AG08395 (cell line): ENCODE results near the gene TMEM247.

Experiments used
- DNase-seq: peaks from one replicate; pipeline ENCODE4 v3.0.0; 2012; ENCODE audit warnings: mixed read lengths, low spot score

TMEM247 gene

DNA sequence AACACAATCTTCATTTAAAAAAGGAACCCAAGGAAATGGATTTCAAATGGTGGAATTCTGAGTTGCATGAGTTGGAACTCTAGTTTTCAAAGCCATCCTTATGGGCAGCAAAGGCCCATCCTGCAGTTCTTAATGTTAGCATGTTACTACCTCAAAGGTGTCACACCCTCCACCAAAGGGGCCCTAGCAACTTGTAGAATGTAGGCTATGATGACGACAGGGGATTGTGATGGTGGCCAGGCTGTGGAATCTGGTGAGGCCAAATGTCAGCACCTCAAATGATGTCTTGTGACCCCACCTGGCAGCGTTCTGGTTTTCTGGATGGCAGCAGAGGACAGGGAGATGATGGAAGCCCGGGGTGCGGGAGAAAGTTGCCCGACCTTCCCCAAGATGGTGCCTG is at the start of gene TMEM247:
TMEM247 (plus strand) TSS at position 301 of the 400 bp plus-strand sequence.
- DNase-seq, result no peak

DNA sequence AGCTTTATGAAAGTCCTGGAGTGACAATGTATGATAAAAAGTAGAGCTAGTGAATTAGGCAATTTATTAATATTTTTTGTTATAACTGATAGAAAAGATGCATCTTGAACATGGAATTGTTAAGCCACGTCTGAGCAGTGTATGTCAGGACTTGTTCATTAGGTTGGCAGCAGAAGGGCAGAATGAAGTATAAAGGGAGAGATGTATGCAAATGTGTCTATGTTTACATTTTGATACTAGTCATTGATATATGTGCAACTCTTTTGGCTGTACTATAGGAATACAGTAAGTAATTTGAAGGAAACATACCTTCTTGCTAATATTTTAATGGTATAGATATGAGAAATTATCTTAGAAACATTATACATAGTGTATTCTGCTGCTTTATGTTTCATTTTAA is 49.0 kb upstream of the TMEM247 start:
- DNase-seq, result no peak

DNA sequence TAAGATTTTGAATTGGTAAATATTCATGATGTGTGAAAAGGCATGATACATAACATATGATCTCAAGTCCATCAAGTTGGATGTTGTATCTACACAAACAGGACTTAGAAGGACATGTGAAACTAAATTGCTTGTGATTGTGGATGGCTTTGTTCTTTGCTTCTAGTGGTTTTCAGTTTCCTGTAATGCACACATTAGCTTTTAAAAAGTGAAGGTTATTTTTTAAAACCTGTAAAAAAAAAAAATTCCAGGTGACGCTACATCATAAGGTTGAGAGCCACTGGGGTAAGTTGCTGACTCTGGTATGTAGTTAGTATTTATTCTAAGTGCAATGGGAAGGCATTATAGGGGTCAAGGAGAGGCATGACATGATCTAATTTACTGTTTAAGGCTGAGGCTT is 48.4 kb upstream of the TMEM247 start:
- no peak for DNase-seq

DNA sequence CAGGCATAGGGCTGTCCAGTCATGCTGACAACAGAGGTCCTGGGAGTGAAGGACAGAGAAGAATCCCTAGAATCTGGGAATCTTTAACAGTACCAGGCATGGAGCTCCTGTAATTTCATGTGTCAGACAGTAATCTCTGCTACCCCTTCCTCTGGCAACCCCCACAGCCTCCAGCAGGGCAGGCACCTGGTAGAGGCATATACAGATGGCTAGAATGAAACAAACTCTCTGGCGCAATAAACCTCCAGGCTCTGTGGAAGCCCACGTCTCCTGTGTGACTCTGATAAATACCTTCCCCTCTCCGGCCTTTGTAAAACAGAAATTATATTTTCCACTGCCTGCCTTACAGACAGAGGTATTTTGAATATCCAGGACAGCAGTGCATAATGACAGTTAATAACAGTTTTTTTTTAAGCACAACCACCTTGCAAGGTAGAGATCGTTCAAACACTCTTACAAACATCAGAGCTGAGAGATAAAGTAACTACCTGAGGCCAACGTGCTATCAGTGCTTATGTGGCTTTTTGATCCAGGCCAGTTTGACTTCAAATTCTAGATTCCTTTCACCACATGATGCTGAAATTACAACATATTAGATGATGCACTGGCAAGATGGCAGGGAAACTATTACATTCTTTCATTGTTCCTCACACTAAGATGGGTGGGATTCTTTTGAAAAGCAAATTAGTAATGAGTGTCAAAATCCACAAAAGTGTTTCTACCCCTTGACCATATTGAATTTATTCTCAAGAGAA is 47.7 kb upstream of the TMEM247 start:
- peak; percentile 44 for DNase-seq

DNA sequence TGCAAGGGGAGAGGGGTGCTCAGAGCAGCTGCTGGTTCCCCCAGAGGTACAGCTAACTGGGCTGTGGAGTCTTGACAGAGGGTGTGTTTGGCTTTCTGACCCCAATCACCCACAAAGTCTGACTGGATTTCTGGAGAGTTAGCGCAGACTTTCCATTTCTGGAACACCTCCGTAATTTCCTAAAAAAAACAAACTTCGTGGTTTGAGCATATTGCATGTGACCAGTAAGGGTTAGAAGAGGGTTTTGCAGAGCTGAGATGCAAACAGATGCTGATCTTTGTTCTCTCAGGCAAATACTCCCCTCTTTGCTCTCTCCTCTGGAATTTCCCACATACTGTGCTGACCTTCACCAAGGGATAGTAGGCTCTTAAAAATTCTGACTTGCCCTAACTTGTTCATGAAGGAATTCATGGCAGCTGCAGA is 44.5 kb upstream of the TMEM247 start:
- DNase-seq, result peak; percentile 15

DNA sequence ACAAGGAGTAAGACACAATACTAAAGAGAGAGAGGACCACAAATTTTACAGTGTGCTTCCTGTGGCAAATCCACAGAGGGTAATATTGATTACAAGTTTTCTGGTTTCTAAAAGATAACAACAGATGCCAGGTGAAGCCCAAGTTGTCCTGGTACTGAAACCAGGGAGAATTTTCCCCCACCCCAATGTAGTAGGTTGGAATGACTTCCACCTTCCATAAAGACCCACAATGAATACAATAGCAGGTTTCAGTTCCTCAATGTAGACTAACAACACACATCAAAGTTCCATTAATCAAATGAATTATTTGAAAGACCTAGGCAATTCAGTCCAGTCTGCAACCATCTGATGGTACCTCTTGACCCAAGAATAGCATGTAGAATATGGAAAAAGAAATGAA is 44.0 kb upstream of the TMEM247 start:
- no peak for DNase-seq

DNA sequence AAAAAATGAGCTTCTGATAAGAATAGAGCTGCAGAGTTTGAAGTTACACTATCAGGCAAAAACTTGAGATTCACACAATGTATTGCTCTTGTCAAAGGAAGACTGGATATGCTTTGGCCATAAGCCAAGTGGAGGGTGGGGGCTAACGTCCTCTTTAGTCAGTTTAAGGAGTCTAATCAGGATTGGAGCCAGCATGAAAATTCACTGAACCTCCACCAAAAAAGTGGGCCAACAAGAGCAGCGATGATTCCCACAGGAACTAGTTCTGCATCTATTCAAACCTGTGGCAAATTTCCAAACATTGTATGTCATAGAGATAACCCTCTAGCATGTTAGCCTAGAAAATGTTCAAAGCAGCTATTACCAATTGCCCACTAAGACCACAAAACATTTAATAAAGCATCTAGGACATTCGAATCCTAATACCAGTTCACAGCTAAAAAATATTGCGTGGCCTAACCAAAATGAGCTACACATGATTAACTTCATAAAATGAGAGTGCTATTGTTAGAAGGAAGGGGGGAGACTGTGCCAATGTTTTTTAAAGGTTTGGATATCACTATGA is 43.5 kb upstream of the TMEM247 start:
- no peak for DNase-seq

DNA sequence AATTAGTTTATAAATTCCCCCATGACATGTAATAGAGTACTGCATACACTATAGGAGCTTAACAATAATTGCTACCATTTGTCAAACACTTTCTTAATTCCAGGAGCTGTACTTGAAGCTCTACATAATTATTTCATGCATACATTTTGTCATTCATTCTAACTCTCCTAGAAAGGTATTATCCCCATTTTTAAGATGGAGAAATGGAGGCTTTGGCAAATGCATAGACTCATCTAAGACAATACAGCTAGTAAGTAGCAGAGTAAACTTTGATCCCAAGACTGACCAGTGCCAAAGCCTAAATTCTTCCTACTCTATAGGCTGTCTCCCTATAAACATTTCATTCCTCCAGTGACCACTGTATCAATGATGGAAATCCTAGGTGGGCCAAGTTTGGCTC is 42.6 kb upstream of the TMEM247 start:
- no peak for DNase-seq

DNA sequence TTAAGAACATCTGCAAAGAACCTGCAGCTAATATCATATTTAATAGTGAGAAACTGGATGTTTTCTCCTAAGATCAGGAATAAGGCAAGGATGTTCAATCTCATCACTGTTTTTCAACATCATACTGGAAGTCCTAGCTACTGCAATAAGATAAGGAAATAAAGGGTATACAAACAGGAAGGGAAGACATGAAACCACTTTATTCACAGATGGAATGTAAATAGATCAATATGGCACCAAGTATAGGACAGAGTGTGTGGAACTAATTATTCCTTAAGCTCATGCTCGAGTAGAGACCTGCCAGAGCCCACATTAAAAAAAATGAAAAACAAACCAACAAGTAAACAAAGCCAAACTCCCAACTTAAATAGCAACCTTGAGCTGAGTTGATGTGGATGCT is 41.3 kb upstream of the TMEM247 start:
- no peak for DNase-seq

DNA sequence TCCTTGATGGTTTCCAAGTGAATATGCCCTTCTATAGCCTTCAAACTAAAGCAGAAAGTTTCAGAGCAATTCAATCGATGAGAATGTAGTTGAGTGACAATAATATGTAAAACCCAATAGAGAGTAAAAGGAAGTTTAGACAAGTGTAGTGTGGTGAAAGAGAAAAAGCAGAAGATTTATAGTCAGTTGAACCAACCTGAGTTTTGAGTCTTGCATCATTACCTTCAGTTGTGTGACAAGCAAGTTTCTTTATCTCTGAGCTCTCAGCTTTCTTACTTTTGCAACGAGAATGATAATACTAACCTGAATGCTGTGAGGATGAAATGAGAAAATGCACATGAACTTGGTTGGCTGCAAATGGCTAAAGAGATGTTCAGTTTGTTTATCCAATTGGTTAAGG is 40.6 kb upstream of the TMEM247 start:
- DNase-seq, result no peak

DNA sequence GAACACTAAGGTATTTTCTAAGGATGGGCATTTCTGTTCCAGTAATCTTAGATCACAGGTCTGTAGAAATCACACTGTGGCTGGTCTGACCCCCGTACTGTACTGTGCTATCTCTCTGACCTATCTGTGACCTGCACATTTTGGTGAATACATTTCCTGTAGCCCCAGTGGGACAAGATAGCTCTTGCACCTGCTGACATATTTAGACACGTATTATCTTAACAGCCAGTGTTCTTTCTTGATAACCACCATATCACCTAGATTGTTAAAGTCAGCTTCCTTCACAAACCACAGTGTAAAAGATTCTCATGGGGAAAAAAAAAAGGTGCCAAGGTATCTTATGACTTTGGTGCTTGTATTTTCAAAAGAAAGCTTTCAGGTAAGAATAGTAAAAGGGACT is 39.8 kb upstream of the TMEM247 start:
- DNase-seq, result no peak

DNA sequence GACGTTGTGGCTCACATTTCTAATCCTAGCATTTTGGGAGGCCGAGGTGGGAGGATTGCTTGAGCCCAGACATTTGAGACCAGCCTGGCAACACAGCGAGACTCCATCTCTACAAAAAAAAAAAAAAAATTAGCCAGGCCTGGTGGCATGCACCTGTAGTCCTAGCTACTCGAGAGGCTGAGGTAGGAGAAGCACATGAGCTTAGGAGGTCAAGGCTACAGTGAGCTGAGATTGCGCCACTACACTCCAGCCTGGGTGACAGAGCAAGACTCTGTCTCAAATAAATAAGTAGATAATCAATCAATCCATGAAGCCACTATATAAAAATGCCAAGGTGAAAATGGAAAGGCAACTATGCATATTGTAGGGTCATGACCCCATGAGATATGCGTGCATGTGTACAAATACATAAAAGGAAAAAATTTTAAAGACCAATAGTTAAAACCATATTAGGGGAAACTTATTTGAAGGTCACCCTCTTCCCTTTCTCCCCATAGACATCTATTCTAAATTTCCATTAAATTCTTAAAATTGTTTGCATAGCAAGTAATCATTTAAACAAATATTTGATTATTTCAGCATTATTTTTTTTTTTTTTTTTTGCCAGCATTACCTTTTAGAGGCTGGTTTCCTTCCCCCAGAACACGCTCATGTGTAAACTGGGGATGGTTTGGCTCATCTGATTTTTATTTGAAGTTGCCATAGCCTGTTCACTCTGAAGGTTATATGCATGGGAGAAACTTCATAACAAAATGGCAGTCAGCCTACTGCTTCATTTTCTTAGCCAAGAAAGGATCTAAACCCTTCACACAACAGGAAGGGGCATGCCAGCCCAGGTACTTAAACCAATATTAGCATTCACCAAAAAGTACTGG is 37.3 kb upstream of the TMEM247 start:
- DNase-seq, result no peak

DNA sequence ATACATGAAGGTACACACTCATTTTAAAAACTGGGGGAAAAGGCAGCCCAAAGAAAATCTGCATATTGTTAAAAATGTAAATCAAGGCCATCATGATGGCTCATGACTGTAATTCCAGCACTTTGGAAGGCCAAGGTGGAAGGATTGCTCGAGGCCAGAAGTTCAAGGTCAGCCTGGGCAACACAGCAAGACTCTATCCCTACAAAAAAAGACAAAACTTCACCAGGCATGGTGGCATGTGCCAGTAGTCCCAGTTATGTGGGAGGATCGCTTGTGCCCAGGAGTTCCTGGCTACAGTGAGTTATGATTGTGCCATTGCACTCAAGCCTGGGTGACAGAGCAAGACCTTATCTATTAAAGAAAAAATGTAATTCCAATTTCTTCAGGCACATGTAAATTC is 34.6 kb upstream of the TMEM247 start:
- no peak for DNase-seq

DNA sequence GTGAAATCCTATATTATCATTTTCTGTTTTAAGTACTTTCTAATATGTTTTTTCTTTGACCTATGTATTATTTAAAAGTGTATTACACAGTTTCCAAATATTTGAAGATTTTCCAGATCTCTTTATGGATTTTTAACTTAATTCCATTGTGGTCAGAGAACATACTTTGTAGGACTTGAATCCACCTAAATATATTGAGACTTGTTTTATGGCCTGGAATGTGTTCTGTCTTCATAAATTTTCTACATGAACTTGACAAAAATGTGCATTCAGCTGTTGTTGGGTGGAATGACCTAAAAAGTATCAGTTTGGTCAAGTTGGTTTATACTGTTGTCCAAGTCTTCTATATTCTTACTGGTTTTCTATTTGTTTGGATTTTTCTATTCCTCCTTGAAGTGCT is 33.8 kb upstream of the TMEM247 start:
- DNase-seq, result no peak

DNA sequence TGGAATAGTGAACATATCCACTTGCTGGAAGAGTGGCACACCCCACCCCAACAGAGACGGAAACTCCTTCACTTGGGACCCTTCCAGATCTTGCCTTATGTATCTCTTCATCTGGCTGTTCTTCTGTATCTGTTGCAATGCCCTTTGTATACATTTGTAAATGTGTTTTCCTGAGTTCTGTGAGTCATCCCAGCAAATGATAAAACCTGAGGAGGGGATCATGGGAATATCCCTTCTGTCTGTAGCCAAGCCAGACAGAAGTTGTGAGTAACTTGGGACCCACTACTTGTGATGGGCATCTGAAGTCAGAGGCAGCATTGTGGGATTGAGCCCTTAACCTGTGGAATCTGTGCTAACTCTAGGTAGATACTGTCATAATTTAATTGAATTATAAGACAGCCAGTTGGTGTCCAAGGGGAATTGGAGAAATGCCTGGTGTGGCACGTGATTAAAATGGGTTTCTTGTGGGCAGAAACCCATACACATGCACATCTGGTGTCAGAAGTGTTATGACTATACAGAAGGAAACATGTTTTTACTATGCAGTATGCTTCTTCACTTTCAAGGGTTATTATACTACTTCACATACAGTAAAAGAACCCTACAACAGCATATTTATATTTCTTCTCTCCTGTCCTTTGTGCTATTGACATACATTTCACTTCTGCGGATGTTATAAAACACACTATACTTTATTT is 32.3 kb upstream of the TMEM247 start:
- no peak for DNase-seq

DNA sequence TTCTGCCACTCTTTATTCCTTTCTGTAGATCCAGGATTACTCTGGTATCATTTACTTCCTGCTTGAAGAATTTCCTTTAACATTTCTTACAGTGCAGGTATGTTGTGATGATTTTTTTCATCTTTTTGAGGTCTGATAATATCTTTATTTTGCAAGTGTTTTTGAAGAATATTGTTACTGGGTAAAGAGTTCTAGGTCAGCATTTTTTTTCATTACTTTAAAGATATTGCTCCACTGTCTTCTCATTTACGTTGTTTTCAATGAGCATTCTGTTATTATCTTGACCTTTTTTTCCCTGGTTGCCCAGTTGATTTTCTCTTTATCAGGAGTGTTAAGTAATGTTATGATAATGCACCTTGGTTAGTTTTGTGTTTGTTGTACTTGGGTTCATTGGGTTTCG is 31.7 kb upstream of the TMEM247 start:
- DNase-seq, result no peak

DNA sequence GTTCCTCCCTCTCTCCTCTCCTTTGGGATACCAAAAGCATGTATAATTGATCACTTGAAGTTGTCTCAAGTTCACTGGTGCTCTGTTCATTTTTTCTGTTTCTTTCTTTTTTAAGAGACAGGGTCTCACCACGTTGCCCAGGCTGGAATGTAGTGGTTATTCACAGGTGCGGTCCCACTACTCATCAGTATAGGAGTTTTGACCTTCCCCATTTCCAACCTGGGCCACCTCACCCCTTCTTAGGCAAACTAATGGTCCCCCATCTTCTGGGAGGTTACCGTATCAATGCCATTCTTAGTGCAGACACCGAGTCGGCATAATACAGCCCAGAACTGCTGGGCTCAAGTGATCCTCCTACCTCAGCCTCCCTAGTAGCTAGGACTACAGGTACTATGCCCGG is 31.3 kb upstream of the TMEM247 start:
- DNase-seq, result no peak

DNA sequence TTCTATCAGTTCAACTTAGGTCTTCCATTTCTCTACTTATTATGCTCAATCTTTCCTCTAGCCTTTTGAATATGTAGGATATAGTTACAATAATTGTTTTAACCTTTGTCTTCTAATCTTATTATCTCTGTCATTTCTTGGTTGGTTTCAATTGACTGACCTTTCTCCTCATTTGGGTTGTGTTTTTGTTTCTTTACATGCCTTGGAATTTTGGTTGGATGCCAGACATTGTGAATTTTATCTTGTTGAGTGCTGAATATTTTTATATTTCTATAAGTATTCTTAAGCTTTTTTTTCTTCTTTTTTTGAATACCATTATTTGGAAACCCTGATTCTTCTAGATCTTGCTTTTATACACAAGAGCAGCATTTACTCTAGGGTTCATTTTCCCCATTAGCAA is 30.7 kb upstream of the TMEM247 start:
- DNase-seq, result no peak

DNA sequence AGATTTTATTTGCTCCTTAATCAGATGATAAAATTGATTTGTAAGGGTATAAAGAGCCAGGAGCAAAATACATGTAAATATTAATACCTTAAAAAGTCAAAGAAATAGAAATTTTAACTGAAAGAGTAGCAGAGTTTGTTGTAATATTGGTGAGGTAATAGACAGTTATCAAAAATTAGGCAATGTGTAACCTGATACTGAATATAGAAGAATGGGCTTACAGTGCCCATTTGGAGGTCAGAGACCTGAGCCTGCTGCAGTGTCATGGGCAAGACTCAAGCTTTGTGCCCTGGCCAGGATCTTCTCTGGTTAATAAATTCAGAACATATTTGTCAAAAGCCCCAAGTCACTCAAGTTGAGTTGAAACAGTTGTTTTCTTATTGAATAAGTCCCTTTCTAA is 29.7 kb upstream of the TMEM247 start:
- no peak for DNase-seq

DNA sequence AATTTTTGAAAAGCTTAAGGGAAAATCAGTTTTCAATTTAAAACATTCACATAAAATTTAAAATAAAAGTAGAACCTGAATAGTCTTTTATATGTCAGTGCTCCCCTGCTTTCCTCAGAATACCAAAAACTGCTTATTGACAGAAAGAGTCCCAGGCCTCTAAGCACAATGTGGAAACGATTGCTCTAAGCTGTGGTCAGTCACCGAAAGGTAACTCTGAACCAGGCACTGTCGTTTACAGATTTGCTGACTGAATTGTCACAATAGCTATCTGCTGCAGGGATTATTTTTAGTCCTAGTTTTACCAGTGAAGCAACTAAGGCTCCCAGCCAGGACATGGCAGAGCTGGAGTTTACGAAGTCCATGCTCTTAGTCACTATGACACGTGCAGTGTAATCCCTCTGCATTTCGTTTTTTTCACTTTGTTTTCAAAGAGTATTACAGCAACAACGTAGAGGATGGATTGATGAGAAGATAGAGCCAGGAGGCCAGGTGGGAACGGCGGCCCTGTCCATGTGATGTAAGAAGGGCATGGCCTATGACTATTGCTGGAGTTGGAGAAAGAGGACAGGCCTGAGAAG is 28.1 kb upstream of the TMEM247 start:
- DNase-seq, result peak; percentile 64

DNA sequence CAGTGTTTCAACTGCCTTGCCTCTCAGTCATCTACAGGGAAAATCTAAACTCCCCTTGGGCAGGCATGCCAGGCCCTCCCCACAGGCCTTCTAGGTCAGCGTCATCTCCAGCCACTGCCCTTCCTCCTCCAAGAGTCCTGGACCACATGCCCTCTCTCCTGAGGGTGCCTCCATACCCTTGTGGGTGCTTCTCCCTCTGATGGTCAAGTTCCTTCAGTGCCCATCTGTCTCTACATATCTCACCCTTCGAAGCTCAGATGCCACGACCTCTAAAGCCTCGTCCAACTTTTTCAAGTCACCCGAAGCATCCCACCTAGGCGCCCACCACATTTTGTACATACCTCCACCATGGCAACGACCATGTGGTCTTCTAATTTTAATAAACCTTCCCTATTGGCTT is 22.6 kb upstream of the TMEM247 start:
- no peak for DNase-seq
